ENCODE measurements around the gene CA11. TPM values are rescaled to one million over a fixed set of nuclear protein-coding genes. Genes with fewer than 3 reads are reported as not detected.
"Not testable (repeated sequence)": the region's sequence is repeated elsewhere in the genome, so short reads cannot be mapped to it uniquely, and the experiment has no call there.

The CA11 gene
- total RNA-seq, 2 donors from 2014 or later: 10.5 to 11.9 TPM

GRCh38 chr19:48635263-48635965 is 10.6 kb downstream of the CA11 start:
- ATAC-seq (replicated peaks in 1 of 2) (peak; percentile 11 to 13), DNase-seq (peak; percentile 80 to 83)
- Mint-ChIP-seq H3K36me3 (ENCODE audit: insufficient read depth in 2 of 2) (peaks cover 0 to 4% of the 10 kb centered on the region in 2 donors), H3K9me3 (peaks cover 2 to 5% of the 10 kb centered on the region in 2 donors), H3K27me3 (ENCODE audit: low read depth) (no peaks in the 10 kb centered on the region), H3K4me1 (ENCODE audit: low read depth) (peaks cover 54% of the 10 kb centered on the region), H3K27ac (peak overlapping the region; percentile 81), H3K4me3 (peak overlapping the region; percentile 90 to 92)

- H3K4me1 Mint-ChIP-seq (ENCODE audit: low read depth): peaks cover 58% of the 10 kb centered on the region
- H3K4me3 Mint-ChIP-seq: peak overlapping the region; percentile 88 to 89
Observed at GRCh38 chr19:48634424-48635262, 11.3 kb downstream of the CA11 start.

DNA sequence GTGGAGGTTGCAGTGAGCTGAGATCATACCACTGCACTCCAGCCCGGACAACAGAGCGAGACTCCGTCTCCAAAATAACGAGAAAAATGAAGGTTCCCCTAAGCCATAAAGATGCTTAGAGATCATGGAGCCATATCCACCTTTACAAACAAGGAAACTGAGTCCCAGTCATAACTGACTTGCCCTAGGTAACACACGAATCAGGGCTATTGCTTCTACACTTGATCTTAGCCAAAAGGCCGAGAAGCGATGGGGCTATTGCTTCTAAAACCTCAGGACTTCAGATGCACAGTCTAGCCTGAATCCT is 12.0 kb downstream of the CA11 start:
- ATAC-seq (replicated peaks in 1 of 2): no peak
- Mint-ChIP-seq H3K36me3 (ENCODE audit: insufficient read depth in 2 of 2) (peaks cover 3 to 7% of the 10 kb centered on the region in 2 donors), H3K4me1 (ENCODE audit: low read depth) (peaks cover 56% of the 10 kb centered on the region), H3K27ac (peak overlapping the region; percentile 88), H3K9me3 (peaks cover 2 to 5% of the 10 kb centered on the region in 2 donors), H3K4me3 (peak overlapping the region; percentile 88 to 89), H3K27me3 (ENCODE audit: low read depth) (no peaks in the 10 kb centered on the region)
- no peak for DNase-seq

More at GRCh38 chr19:48634424-48635262, 11.3 kb downstream of the CA11 start:
- H3K36me3 Mint-ChIP-seq (ENCODE audit: insufficient read depth in 2 of 2): peaks cover 3 to 7% of the 10 kb centered on the region in 2 donors
- DNase-seq (peak; percentile 94), ATAC-seq (replicated peaks in 1 of 2) (peak; percentile 36 to 42)
- H3K27ac Mint-ChIP-seq: peak overlapping the region; percentile 88
- H3K27me3 Mint-ChIP-seq (ENCODE audit: low read depth): no peaks in the 10 kb centered on the region
- H3K9me3 Mint-ChIP-seq: peaks cover 2 to 5% of the 10 kb centered on the region in 2 donors

GRCh38 chr19:48633148-48634035 is 12.6 kb downstream of the CA11 start:
- H3K4me1 Mint-ChIP-seq (ENCODE audit: low read depth): peaks cover 50% of the 10 kb centered on the region
- no peaks in the 10 kb centered on the region for H3K27me3 Mint-ChIP-seq (ENCODE audit: low read depth)
- H3K9me3 Mint-ChIP-seq: peaks cover 0 to 1% of the 10 kb centered on the region in 2 donors
- no peak for DNase-seq
- H3K4me3 Mint-ChIP-seq: peak overlapping the region; percentile 88 to 89
- H3K36me3 Mint-ChIP-seq (ENCODE audit: insufficient read depth in 2 of 2): peaks cover 3 to 4% of the 10 kb centered on the region in 2 donors
- no peak for ATAC-seq (replicated peaks in 1 of 2)
- peak overlapping the region; percentile 88 for H3K27ac Mint-ChIP-seq

DNA sequence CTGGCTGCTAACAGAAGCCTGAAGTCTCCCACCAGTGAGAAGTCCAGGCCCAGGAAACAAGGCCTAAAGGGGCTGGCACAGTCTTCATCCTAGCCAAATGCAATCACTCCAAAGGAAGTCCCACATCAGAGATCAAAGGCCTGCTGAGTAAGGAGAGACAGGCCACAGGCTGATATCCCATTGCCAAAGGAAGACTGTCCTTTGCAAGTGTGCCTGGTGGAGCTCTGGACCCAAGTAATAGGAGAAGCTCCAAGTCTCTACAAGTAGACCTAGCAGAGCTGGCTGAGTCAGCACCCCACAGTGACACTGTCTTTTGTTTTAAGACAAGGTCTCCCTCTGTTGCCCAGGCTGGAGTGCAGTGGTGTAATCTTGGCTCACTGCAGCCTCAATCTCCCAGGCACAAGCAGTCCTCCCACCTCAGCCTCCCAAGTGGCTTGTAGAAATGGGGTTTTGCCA is 13.3 kb downstream of the CA11 start:
- H3K9me3 Mint-ChIP-seq: no peaks in the 10 kb centered on the region
- H3K27me3 Mint-ChIP-seq (ENCODE audit: low read depth): no peaks in the 10 kb centered on the region
- no peak overlapping the region for H3K4me3 Mint-ChIP-seq
- no peak overlapping the region for H3K27ac Mint-ChIP-seq
- DNase-seq (no peak), ATAC-seq (replicated peaks in 1 of 2) (no peak)
- H3K36me3 Mint-ChIP-seq (ENCODE audit: insufficient read depth in 2 of 2): peaks cover 3% of the 10 kb centered on the region in 2 donors
- peaks cover 47% of the 10 kb centered on the region for H3K4me1 Mint-ChIP-seq (ENCODE audit: low read depth)

- DNase-seq; H3K9me3 Mint-ChIP-seq; H3K4me3 Mint-ChIP-seq; H3K27ac Mint-ChIP-seq; H3K27me3 Mint-ChIP-seq (ENCODE audit: low read depth); ATAC-seq (replicated peaks in 1 of 2); H3K36me3 Mint-ChIP-seq (ENCODE audit: insufficient read depth in 2 of 2): not testable (repeated sequence)
- H3K4me1 Mint-ChIP-seq (ENCODE audit: low read depth): peaks cover 47% of the 10 kb centered on the region
Observed at GRCh38 chr19:48632286-48632685, 13.7 kb downstream of the CA11 start.

DNA sequence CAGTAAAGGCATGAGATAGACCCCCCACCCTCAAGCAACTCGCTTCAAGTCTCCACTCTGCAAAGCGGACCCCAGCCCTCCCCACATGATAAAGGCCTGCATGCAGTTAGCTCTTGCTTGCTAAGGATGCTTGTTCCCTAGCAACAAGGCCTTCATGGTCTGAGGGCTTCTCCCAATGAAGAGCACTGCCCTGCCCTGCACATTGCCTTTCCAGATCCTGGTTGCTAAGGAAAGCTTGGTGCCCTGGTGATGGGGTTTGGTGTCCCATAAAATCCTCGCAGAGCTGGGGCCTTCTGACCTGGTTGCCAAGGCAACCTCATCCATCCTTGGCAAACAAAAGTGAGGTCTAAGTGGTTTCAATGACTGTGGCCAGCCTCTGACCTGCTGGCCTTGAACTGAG is 14.8 kb downstream of the CA11 start:
- DNase-seq: no peak
- no peak overlapping the region for H3K27ac Mint-ChIP-seq

GRCh38 chr19:48630296-48631063 is 15.5 kb downstream of the CA11 start:
- Mint-ChIP-seq H3K27ac (no peak overlapping the region), H3K4me3 (no peak overlapping the region), H3K36me3 (ENCODE audit: insufficient read depth in 2 of 2) (peaks cover 3 to 4% of the 10 kb centered on the region in 2 donors), H3K27me3 (ENCODE audit: low read depth) (no peaks in the 10 kb centered on the region), H3K4me1 (ENCODE audit: low read depth) (peaks cover 52% of the 10 kb centered on the region), H3K9me3 (no peaks in the 10 kb centered on the region)
- no peak for ATAC-seq (replicated peaks in 1 of 2)
- DNase-seq: no peak

More for the DNA sequence above, 14.8 kb downstream of the CA11 start:
- Mint-ChIP-seq H3K4me3 (no peak overlapping the region), H3K9me3 (no peaks in the 10 kb centered on the region), H3K4me1 (ENCODE audit: low read depth) (peaks cover 54% of the 10 kb centered on the region), H3K27me3 (ENCODE audit: low read depth) (no peaks in the 10 kb centered on the region), H3K36me3 (ENCODE audit: insufficient read depth in 2 of 2) (peaks cover 3% of the 10 kb centered on the region in 2 donors)
- no peak for ATAC-seq (replicated peaks in 1 of 2)

- Mint-ChIP-seq H3K4me3 (no peak overlapping the region), H3K36me3 (ENCODE audit: insufficient read depth in 2 of 2) (peaks cover 3 to 5% of the 10 kb centered on the region in 2 donors), H3K4me1 (ENCODE audit: low read depth) (peaks cover 54% of the 10 kb centered on the region), H3K27me3 (ENCODE audit: low read depth) (no peaks in the 10 kb centered on the region), H3K9me3 (no peaks in the 10 kb centered on the region), H3K27ac (no peak overlapping the region)
- DNase-seq (no peak), ATAC-seq (replicated peaks in 1 of 2) (no peak)
Observed at GRCh38 chr19:48629599-48630295, 16.2 kb downstream of the CA11 start.

- H3K27ac Mint-ChIP-seq: no peak overlapping the region
- peaks cover 54% of the 10 kb centered on the region for H3K4me1 Mint-ChIP-seq (ENCODE audit: low read depth)
- no peak for ATAC-seq (replicated peaks in 1 of 2)
Observed at GRCh38 chr19:48629297-48629598, 16.7 kb downstream of the CA11 start.

DNA sequence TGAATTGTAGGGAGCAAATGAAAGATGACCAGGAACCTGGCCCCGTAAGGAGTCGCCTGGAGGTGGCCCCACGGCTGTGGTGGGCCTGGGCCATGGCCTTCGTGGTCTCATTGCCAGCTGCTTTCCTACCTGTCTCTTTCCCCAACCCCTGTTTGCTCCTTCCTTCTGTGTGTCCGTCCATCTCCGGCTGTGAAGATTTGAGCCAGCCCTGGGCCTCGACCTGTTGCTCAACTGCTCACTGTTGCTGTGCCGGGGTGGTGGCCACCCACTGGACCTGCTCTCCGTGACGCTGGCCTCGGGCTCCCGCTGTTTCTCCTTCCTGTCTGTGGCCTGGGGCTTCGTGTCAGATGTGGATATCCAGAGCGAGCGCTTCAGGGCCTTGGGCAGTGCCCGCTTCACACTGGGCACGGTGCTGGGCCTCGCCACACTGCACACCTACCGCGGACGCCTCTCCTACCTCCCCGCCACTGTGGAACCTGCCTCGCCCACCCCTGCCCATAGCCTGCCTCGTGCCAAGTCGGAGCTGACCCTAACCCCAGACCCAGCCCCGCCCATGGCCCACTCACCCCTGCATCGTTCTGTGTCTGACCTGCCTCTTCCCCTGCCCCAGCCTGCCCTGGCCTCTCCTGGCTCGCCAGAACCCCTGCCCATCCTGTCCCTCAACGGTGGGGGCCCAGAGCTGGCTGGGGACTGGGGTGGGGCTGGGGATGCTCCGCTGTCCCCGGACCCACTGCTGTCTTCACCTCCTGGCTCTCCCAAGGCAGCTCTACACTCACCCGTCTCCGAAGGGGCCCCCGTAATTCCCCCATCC is 17.3 kb downstream of the CA11 start:
- Mint-ChIP-seq H3K4me1 (ENCODE audit: low read depth) (peaks cover 54% of the 10 kb centered on the region), H3K27me3 (ENCODE audit: low read depth) (no peaks in the 10 kb centered on the region), H3K4me3 (no peak overlapping the region)

More at GRCh38 chr19:48629297-48629598, 16.7 kb downstream of the CA11 start:
- no peaks in the 10 kb centered on the region for H3K27me3 Mint-ChIP-seq (ENCODE audit: low read depth)
- H3K9me3 Mint-ChIP-seq: no peaks in the 10 kb centered on the region
- no peak overlapping the region for H3K4me3 Mint-ChIP-seq
- peaks cover 3 to 5% of the 10 kb centered on the region in 2 donors for H3K36me3 Mint-ChIP-seq (ENCODE audit: insufficient read depth in 2 of 2)
- no peak for DNase-seq

More for the DNA sequence above, 17.3 kb downstream of the CA11 start:
- DNase-seq (no peak), ATAC-seq (replicated peaks in 1 of 2) (no peak)
- H3K9me3 Mint-ChIP-seq: no peaks in the 10 kb centered on the region
- H3K36me3 Mint-ChIP-seq (ENCODE audit: insufficient read depth in 2 of 2): peaks cover 4 to 8% of the 10 kb centered on the region in 2 donors
- no peak overlapping the region for H3K27ac Mint-ChIP-seq
